ENCODE measurements around the gene PTPRN2.

GRCh38 chr7:158591944-158592343 is 4.3 kb upstream of the PTPRN2 start:
- TF ChIP-seq POLR2AphosphoS5 (IDR thresholded peaks at IDR 0.05; ENCODE audit: low read depth, low read length) (no peak), CTCF (IDR thresholded peaks at IDR 0.05; ENCODE audit: control extremely low read depth in 1 of 3, insufficient read depth in 1 of 3, low read depth in 1 of 3, low read length in 3 of 3) (no peak), SIX5 (IDR thresholded peaks at IDR 0.05; ENCODE audit: low read depth, low read length) (no peak), CHD7 (IDR thresholded peaks at IDR 0.05; ENCODE audit: insufficient replicate concordance, low read length) (no peak)

Measured in H1 (cell line).